GM19193 (cell line): ENCODE results near the gene LEMD1.

ENCODE experiments used
- POLR2A ChIP-seq: IDR thresholded peaks from 4 replicates; pipeline ENCODE4 v1.6.1; 2011; ENCODE audit not compliant: insufficient read depth, insufficient read length; ENCODE audit errors: extremely low read depth

The LEMD1 gene

DNA sequence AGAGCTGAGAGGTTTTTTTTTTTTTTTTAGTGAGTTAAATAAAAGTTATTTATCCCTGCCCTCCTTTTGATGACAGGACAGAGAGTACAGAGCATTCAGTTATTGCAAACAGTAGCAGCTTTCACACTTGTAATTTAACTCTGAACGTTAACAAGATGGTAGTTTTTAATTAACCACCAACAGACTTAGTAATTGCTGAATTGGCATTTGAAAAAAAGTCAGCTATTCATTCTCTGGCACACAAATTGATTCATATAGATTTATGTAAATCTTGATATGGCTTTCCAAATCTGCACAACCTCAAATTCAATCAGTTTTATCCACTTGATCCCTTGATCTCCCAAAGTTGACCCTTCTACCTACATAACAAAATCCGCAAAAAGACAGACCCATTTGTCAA is 918 bp downstream of the LEMD1 start:
- no peak for TF ChIP-seq POLR2A

DNA sequence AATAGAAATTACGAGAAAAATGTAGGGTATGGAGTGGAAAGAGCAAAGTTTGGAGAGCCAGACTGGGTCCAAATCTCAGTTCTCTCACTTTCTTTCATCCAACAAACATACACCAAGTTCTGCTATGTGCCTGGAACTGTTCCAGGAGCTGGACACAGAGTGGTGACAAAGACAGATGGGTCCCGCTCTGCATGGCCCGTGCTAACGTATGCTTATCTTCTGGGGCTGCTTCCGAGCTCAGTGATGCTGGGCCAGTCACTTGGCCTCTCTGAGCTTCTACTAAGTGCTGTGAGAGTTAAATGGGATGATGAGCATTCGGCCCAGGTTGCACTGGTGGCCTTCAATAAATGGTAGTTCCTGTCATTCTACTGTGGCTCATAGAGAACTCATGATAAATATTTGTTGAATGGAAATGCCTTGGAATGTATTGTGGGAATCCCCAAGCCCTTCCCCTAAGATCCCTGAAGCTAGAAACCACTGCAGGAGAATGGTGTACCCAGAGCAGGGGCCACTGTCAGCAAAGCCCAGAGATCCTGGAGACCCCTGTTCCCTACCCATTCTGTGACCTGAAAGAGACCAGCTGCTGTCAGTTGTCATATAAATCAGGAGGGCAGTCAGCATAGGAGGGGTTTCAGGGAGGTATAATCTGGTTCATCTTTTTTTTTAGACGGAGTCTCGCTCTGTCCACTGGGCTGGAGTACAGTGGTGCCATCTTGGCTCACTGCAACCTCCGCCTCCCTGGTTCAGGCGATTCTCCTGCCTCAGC is 3.8 kb downstream of the LEMD1 start:
- no peak for TF ChIP-seq POLR2A

DNA sequence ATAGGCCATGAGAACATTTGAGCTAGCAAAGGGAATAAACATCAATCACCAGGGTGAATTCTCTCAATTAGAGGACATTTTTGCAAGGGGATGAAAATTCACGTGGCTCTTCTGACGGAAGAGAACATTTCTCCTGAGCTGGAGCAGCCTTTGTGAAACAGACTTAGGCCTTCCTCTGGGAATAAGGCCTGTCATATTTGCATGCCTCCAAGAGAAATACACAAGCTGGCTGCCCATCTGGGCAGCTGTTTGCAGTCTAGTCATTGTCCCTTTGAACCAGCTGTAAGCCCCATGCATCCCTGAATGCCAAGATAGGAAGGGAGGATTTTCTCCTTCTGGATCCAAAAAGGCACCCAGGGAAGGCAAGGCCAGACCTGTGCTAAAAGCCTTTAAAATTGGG is 5.5 kb downstream of the LEMD1 start:
- no peak for TF ChIP-seq POLR2A

DNA sequence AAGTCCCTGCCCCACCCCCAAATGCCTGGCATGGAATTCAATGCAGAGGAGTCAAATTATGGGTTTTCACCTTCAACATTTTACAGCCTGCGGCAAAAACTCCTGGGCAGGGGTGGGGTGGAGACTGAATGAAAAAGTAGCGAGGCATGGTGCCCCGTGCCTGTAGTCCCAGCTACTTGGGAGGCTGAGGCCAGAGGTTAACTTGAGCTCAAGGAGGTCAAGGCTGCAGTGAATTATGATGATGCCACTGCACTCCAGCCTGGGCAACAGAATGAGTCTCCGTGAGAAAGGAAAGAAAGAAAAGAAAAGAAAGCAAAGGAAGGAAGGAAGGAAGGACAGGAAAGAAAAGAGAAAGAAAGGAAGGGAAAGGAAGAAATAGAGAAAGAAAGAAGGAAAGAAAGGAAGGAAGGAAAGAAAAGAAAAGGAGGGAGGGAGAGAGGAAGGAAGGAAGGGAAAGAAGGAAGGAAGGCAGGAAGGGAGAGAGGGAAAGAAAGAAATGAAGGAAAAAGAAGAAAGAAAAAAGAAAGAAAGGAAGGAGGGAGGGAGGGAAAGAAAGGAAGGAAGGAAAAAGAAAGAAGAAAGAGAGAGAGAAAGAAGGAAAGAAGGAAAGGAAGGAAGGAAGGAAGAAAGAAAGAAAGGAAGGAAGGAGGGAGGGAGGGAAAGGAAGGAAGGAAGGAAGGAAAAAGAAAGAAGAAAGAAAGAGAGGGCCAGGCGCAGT is 11.1 kb downstream of the LEMD1 start:
- no peak for TF ChIP-seq POLR2A

DNA sequence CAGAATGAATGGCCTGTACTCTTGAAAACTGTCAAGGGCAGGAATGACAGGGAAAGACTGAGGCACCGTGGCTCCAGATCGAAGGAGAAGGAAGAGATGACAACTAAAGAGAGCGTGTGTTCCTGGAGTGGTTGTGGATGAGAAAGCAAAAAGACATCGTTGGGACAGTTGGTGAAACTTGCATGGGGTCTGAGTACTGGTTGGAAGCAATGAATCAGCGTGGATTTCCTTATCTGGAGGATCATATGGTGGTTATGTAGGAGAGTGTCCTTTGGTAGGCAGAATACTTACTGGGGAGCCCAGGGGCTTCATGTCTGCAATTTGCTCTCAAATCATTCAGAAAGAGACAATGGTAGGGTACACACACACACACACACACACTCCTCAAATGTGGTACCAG is 13.9 kb downstream of the LEMD1 start:
- no peak for TF ChIP-seq POLR2A

DNA sequence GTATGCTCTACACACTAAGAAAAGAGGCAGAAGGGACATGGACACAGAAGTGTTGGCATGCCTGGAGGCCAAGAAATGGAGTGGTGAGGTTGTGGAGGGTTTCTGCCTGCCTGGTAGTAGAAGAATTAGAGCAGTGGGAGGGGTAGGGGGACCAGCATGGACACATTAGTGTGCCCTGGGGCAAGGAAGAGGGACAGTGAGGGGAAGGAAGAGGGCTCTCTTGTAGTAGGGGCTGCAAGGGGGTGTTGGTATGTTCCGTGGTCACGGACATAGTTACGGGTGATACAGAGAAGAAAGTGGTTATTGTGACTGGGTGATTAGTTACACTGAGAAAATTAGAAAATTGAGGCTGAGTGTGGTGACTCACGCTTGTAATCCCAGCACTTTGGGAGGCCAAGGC is 23.3 kb downstream of the LEMD1 start:
- no peak for TF ChIP-seq POLR2A

DNA sequence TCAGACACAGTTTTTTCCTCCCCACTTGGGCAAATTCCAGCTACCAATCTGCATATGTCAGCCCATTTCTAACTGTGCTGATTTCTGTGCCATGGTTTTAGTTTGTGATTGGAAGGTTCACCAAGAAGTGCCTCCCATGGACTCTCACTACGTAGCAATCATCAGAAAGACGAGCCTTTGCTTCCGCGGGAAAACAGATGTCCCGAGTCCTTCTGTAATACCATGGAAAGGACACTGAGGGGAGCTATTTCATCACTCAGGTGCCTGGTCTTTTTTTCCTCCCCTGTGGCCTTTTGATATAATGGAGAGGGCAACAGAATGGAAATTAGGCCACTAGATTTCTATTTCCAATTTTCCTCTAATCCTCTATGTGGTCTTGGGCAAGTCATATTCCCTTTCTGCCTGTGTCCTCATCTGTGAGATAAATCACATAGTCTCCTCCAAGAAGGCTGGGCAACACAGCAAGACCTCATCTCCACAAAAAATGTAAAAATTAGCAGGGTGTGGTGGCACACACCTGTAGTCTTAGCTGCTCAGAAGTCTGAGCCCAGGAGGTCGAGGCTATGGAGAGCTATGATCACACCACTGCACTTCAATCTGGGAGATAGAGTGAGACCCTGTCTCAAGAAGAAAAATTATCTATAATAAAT is 24.8 kb downstream of the LEMD1 start:
- TF ChIP-seq POLR2A, result no peak

DNA sequence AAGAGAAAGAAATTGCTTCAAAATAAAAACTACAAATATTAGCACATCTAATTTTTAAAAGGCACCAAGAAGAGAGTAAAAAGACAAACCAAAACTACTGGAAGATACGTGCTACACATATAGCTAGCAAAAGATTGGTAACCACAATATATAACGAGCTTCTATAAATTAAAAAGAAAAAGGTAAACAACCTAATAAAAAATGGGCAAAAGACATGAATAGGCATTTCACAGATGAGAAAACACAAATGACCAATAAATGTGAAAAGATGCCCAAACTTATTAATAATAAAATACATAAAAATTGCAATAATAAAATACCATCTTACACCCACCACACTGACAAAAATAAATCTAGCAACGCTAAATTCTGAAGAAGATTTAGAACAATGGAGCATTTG is 26.2 kb downstream of the LEMD1 start:
- TF ChIP-seq POLR2A, result no peak

DNA sequence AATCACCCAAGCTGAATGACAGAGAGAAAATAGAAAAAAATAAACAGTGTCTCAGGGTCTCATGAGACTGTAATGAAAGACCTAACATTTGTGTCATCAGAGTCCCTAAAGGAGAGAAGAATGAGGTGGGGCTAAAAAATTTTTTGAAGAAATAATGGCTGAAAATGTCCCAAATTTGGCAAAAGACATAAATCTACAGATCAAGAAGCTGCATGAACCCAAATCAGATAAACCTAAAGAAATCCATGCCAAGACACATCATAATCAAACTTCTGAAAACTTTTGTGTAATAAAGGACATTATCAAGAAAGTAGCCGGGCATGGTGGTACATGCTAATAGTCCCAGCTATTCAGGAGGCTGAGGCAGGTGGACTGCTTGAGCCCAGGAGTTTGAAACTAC is 29.2 kb downstream of the LEMD1 start:
- no peak for TF ChIP-seq POLR2A

DNA sequence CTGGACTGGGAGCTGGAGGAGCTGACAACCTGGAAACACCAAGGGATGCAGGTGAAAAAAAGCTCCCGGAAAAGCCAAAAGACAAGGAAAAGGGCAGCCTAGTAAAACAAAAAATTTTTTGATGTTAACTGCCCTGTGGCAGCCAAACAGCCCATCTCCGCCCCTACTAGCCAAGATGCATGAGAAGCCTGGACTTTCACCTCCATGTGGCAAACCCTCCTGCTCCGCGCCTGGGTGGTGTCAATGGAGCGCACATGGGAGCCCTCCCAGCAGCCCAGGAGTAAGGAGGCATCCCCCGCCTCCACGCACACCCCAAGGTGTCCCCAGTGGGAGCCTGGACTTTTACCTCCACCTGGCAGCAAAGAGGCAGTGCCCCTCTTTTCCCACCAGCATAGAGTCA is 30.5 kb downstream of the LEMD1 start:
- TF ChIP-seq POLR2A, result no peak

DNA sequence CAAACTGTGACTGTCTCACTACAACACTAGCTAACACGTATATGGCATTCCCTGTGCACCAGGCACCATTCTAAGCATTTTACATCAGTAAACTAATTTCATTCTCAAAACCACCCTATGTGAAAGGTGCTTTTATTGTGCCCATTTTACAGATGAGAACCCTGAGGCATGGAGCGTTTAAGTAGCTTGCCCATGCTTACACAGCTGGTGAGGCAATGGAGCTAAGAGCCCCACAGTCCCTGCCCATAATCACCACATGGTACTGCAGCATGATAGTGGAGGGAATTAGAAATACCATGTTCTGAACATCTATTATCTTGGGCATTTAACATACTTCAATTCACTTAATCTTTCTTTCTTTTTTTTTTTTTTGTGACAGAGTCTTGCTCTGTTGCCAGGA is 34.0 kb downstream of the LEMD1 start:
- TF ChIP-seq POLR2A, result no peak

DNA sequence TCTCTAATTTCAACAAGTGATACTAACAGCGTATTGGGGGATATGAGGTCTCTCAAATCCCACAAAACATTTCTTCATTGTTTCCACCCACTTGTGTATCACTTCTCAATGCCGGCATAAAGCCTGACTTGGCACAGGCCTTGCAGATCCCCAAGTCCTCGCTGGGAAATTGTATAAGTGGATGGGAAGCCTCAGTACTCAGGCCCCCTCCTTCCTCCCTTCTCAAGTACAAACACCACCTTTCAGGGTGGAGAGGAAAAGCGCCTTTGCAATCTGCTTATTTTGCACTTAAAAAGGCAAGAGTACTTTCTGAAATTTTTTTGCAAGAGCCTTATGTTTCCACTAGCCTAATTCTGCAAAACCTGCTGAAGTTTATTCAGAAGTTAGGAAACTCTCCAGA is 39.3 kb downstream of the LEMD1 start:
- no peak for TF ChIP-seq POLR2A

DNA sequence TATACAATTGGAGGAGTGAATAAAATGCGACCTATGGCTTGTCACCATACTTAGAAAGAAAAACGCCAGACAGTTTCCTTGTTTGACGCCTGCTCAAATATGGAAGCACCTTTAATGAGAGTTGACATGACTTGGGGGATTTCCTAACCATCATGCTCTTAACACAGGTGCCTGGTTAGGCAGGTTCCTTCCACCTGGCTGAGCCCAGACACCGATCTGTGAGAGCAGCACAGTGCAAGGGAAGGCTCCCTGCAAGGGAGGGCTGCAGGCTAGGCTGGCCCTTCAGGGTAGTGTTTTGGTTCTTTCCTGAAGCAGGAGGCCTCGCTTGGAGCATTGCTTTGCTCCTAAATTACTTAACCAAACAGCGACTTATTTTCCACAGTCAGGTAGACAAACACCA is 40.6 kb downstream of the LEMD1 start:
- TF ChIP-seq POLR2A, result no peak

DNA sequence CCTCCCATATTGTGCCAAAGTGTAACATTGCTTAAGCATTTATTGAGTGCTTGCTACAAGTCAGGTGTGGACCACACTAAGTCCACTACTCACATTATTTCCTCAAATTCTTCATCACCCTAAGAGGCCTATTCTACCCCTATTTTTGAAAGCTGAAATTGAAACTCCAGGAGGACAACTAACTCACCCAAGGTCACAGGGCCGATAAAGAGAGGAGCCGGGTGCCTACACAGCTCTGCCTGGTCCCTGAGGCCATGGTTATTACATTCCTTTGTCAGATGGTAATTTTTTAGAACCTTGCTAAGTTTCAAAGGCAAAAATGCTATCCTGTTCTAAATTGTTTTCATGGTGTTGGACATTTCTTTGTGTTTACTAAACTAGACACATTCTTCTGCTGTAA is 41.0 kb downstream of the LEMD1 start:
- TF ChIP-seq POLR2A, result no peak

DNA sequence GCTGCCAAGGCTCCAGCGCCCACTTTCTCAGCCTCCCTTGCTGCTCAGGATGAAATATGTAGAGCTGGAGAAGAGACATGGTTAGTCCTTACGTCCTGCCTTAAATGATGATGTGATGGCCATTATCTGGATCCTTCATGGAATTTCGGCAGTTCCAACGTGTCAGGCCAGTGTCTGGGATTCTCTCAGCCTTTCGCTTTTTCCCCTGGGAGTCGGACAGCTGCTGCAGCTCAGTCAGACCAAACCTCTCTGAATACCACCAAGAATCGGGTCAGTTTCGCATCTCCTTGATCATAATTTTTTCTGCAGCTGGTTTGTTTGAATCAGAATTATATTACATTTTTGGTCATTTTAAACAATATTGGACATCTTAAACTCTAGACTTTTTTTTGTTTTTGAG is 42.8 kb downstream of the LEMD1 start:
- TF ChIP-seq POLR2A, result no peak

DNA sequence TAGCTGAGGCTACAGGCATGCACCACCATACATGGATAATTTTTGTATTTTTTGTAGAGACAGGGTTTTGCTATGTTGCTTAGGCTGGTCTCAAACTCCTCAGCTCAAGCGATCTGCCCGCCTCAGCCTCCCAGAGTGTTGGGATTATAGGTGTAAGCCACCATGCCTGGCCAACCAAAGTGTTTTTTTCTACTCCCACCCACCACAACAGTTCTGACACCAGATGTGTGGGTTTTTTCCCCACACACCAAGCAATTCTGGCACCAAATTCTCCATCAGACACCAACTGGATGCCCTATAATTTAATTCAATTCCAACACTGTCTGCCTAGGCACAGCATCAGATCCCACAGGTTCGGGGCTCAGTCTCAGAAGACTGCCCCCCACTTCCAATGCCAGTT is 44.5 kb downstream of the LEMD1 start:
- no peak for TF ChIP-seq POLR2A

DNA sequence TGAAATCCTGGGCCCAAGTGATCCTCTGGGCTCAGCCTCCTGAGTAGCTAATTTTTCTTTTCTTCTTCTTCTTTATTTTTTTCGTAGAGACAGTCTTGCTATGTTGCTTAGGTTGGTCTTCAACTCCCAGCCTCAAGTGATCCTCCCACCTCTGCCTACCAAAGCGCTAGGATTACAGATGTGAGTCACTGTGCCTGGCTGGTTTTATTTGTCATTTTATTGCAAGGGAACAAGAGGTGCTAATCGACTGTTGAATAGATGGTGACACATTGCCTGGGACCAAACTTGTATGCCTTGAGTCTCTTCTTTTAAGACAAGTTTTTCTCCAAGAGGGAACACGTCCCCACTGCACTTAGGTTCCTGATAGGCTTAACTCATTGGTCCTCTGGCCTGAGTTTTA is 45.1 kb downstream of the LEMD1 start:
- TF ChIP-seq POLR2A, result no peak
